K562 (cell line): ENCODE results near the gene TSPAN14. TPM values are rescaled to one million over a fixed set of nuclear protein-coding genes. Genes with fewer than 3 reads are reported as not detected.
A peak's percentile ranks its signal among the peaks of the same experiment; 100 is the strongest.

Experiments used
- ATAC-seq: fragments of 200-7000 bp; cut with Tn5 transposase; 3 replicates; pipeline ENCODE4 v1.9.1; 2020; ENCODE audit warnings: moderate library complexity
- BruUV-seq: library from RNA; stranded (reverse); fragments of 400-500 nt; replicated peaks from 2 replicates; lab custom pipeline; 2021; lab: Mats Ljungman, UMichigan
- CTCF ChIA-PET: fragments of 300-600 bp; formaldehyde crosslinking; extraction: SDS; loops from one replicate; lab custom pipeline; 2021; ENCODE audit warnings: low intra/inter-chr PET ratio; lab: Yijun Ruan, JAX
- POLR2A ChIA-PET: fragments of 300-600, 350-650 bp; sonication (Branson Sonifier 250); formaldehyde crosslinking; extraction: SDS; loops from one replicate; lab custom pipeline; 2021; ENCODE audit warnings: antibody characterized with exemption, inconsistent platforms; lab: Yijun Ruan, JAX
- DNase-seq, 4 experiments: peaks; one replicate each; pipeline versions ENCODE4 v3.0.0 to v3.0.0-alpha.2; 2011 to 2018; ENCODE audit warnings: low spot score in 3 of 4, mixed read lengths in 3 of 4; ENCODE audit errors: extremely low read depth in 1 of 4
- FAIRE-seq: peaks from 2 replicates; lab custom pipeline; 2011; peaks lifted over from hg19 to GRCh38; lab: Jason Lieb, UNC
- H2AFZ ChIP-seq: 2 replicates; pipeline ENCODE4 v1.6.0; 2011; ENCODE audit warnings: low read depth, low read length, control low read depth, inconsistent platforms
- H3K27ac ChIP-seq: fragments of 200-600 bp; 3 replicates; pipeline ENCODE4 v1.8.0; 2011; ENCODE audit warnings: low read depth, mild to moderate bottlenecking, control low read depth, inconsistent platforms, low read length, moderate library complexity, mixed read lengths; ENCODE audit errors: extremely low read depth
- H3K27me3 ChIP-seq, 2 experiments: fragments of 300-600 bp in 1 of 2; 2 replicates in 1 of 2; 3 replicates in 1 of 2; pipeline versions ENCODE4 v1.6.0 to v1.8.0; 2011; ENCODE audit warnings: inconsistent platforms in 2 of 2, low read length in 2 of 2, mild to moderate bottlenecking in 1 of 2, mixed read lengths in 1 of 2, moderate library complexity in 1 of 2; ENCODE audit not compliant: control insufficient read depth in 2 of 2, insufficient read depth in 2 of 2
- H3K36me3 ChIP-seq: fragments of 300-600 bp; 3 replicates; pipeline ENCODE4 v1.8.0; 2011; ENCODE audit warnings: mild to moderate bottlenecking, low read length, inconsistent platforms; ENCODE audit not compliant: control insufficient read depth, insufficient read depth
- H3K4me1 ChIP-seq, 2 experiments: fragments of 200-600 bp in 1 of 2; replicated peaks in 1 of 2; 2 replicates in 1 of 2; 3 replicates in 1 of 2; pipeline versions ENCODE4 v1.5.1 to v1.8.0; 2011; ENCODE audit warnings: inconsistent platforms in 2 of 2, low read length in 2 of 2, mild to moderate bottlenecking in 1 of 2, mixed read lengths in 1 of 2, moderate library complexity in 1 of 2; ENCODE audit not compliant: control insufficient read depth in 2 of 2, insufficient read depth in 2 of 2
- H3K4me2 ChIP-seq: 2 replicates; pipeline ENCODE4 v1.6.1; 2011; ENCODE audit warnings: low read length, control low read depth, inconsistent platforms, mixed read lengths; ENCODE audit not compliant: insufficient read depth
- H3K4me3 ChIP-seq: fragments of 200-600 bp; sonication (generic), shearing (Covaris generic); 2 replicates; pipeline ENCODE4 v1.5.1; 2016; ENCODE audit warnings: control low read depth, inconsistent platforms
- H3K79me2 ChIP-seq: fragments of 200-600 bp; 3 replicates; pipeline ENCODE4 v1.8.0; 2011; ENCODE audit warnings: low read length, inconsistent platforms; ENCODE audit not compliant: control insufficient read depth, insufficient read depth
- H3K9ac ChIP-seq, 2 experiments: 2 replicates each; pipeline versions ENCODE4 v1.6.0 to v1.6.1; 2011; ENCODE audit warnings: low read depth in 2 of 2, low read length in 2 of 2, control low read depth in 1 of 2, inconsistent platforms in 1 of 2, mild to moderate bottlenecking in 1 of 2, mixed read lengths in 1 of 2; ENCODE audit not compliant: insufficient read depth in 1 of 2
- H3K9me1 ChIP-seq: one replicate; pipeline ENCODE4 v1.6.0; 2011; ENCODE audit warnings: inconsistent platforms, mild to moderate bottlenecking, low read length, moderate library complexity; ENCODE audit not compliant: control insufficient read depth, insufficient read depth
- H3K9me3 ChIP-seq: replicated peaks from 2 replicates; pipeline ENCODE4 v1.5.1; 2011; ENCODE audit warnings: low read depth, low read length, inconsistent platforms; ENCODE audit not compliant: control insufficient read depth, insufficient read depth
- H4K20me1 ChIP-seq: replicated peaks from 2 replicates; pipeline ENCODE4 v1.6.1; 2011; ENCODE audit warnings: low read length, inconsistent platforms, mixed read lengths; ENCODE audit not compliant: control insufficient read depth, insufficient read depth
- ARHGAP35 ChIP-seq: fragments of 450-650 bp; IDR thresholded peaks from 2 replicates; pipeline ENCODE4 v1.6.1; 2018; ENCODE audit not compliant: partially characterized antibody
- DMBX1 ChIP-seq: fragments of 250-450 bp; sonication (Bioruptor Pico); IDR thresholded peaks from 2 replicates; pipeline ENCODE4 v1.8.0; 2022; ENCODE audit warnings: inconsistent platforms, mild to moderate bottlenecking, moderate library complexity, borderline replicate concordance
- FOSL1 ChIP-seq: fragments of 200-800 bp; sonication (Bioruptor generic); conservative IDR thresholded peaks from 2 replicates; pipeline ENCODE4 v1.6.1; 2016; ENCODE audit warnings: missing genetic modification characterization, missing compliant biosample characterization
- HOMEZ ChIP-seq: fragments of 250-450 bp; sonication (Bioruptor Pico); IDR thresholded peaks from 2 replicates; pipeline ENCODE4 v1.4.0; 2020; ENCODE audit warnings: mild to moderate bottlenecking, moderate library complexity
- KAT7 ChIP-seq: sonication (generic); formaldehyde crosslinking; IDR thresholded peaks from 2 replicates; pipeline ENCODE4 v1.8.0; 2022; ENCODE audit warnings: missing genetic modification reagents, mild to moderate bottlenecking, borderline replicate concordance
- POU5F1 ChIP-seq: fragments of 150-350 bp; IDR thresholded peaks from 2 replicates; pipeline ENCODE4 v1.6.1; 2014; ENCODE audit warnings: borderline replicate concordance, low read length, low read depth, mild to moderate bottlenecking; ENCODE audit not compliant: partially characterized antibody
- TAF9B ChIP-seq: fragments of 450-650 bp; IDR thresholded peaks from 2 replicates; pipeline ENCODE4 v1.6.1; 2018; ENCODE audit warnings: mild to moderate bottlenecking; ENCODE audit not compliant: partially characterized antibody
- XRCC4 ChIP-seq: IDR thresholded peaks from one replicate; pipeline ENCODE4 v1.6.1; 2011; ENCODE audit not compliant: insufficient read depth, insufficient read length; ENCODE audit errors: extremely low read depth
- ZNF282 ChIP-seq: sonication (generic); formaldehyde crosslinking; IDR thresholded peaks from 2 replicates; pipeline ENCODE4 v1.8.1; 2023; ENCODE audit warnings: missing genetic modification reagents
- WGBS: fragments of 100-300 bp; shearing (Covaris generic); methylation state at CpG from one replicate; pipeline ENCODE4 v1.1.6; 2016; ENCODE audit warnings: low coverage, mixed read lengths; ENCODE audit not compliant: insufficient coverage; ENCODE audit errors: missing lambda C conversion rate; 5-methylcytosine and 5-hydroxymethylcytosine counted together
- in situ Hi-C: fragments of 300-500 bp; cut with MboI; formaldehyde crosslinking; loops from 4 replicates; pipeline ENCODE4 v1.15.0; 2018; ENCODE audit warnings: inconsistent platforms, mixed read lengths
- intact Hi-C: fragments of 100-400 bp; cut with micrococcal nuclease; formaldehyde crosslinking; loops from 2 replicates; pipeline ENCODE4 v1.14.2; 2022
- polyA plus RNA-seq, 8 experiments: library from polyadenylated mRNA; depleted of rRNA in 4 of 8; stranded (reverse) in 5 of 8; unstranded in 3 of 8; fragments of >200 nt; fragmentation: Nextera tagmentation in 2 of 8; fragmentation: Illumina TruSeq in 1 of 8; extraction: Ambion mirVana in 2 of 8; extraction: Trizol in 1 of 8; gene quantifications; 2 replicates each; pipeline versions ENCODE4 v1.2.1 to v1.2.3, GENCODE V29; 2011 to 2014; ENCODE audit warnings: inconsistent platforms in 1 of 8, missing spikeins in 1 of 8
- total RNA-seq, 7 experiments: library from RNA; depleted of rRNA in 6 of 7; stranded (reverse); fragments of >200 nt in 6 of 7; fragmentation: Illumina TruSeq in 2 of 7; extraction: Trizol in 2 of 7; gene quantifications; 2 replicates each; pipeline versions ENCODE4 v1.2.1 to v1.2.3, GENCODE V29; 2011 to 2021; ENCODE audit warnings: low replicate concordance in 1 of 7
- TF ChIP-seq, protein P1 (sequence below): fragments of 250-450 bp; sonication (Bioruptor Pico); IDR thresholded peaks from 2 replicates; pipeline ENCODE4 v1.4.0; 2020

The TSPAN14 gene
- total and polyA plus RNA-seq, 9 of the 15 experiments (the other 6 are each of a cell fraction or from before 2014, with no cell fraction given): 5.8 to 92.9 (median 23.3) TPM

GRCh38 chr10:80552151-80552646, 98.1 kb downstream of the TSPAN14 start:
- Histone ChIP-seq H4K20me1 (no peaks in the 10 kb centered on the region), H3K9me3 (no peaks in the 10 kb centered on the region), H3K36me3 (no peaks in the 10 kb centered on the region), H3K9ac (no peak overlapping the region), H3K27me3 (peaks cover 25 to 47% of the 10 kb centered on the region in 2 experiments), H3K4me3 (no peak overlapping the region), H3K4me1 (no peaks in the 10 kb centered on the region), H3K79me2 (no peaks in the 10 kb centered on the region), H3K27ac (no peak overlapping the region), H3K9me1 (no peaks in the 10 kb centered on the region), H2AFZ (no peak overlapping the region), H3K4me2 (no peak overlapping the region)
- CTCF ChIA-PET: no interaction called here
- in situ Hi-C loops: no loop called here
- intact Hi-C loops: no loop called here
- no peak for FAIRE-seq
- WGBS: 0% methylated on average over 5 of the region's 5 CpGs
- BruUV-seq: no TSS peak
- DNase-seq: no peak
- peak; percentile 56 for ATAC-seq
- TF ChIP-seq ZNF282 (CRISPR knock-in tag) (no peak), TAF9B (no peak), DMBX1 (CRISPR knock-in tag) (no peak), HOMEZ (CRISPR knock-in tag) (no peak), POU5F1 (no peak), XRCC4 (no peak), ARHGAP35 (no peak), KAT7 (CRISPR knock-in tag) (no peak), FOSL1 (no peak)
- TF ChIP-seq, protein P1, sequence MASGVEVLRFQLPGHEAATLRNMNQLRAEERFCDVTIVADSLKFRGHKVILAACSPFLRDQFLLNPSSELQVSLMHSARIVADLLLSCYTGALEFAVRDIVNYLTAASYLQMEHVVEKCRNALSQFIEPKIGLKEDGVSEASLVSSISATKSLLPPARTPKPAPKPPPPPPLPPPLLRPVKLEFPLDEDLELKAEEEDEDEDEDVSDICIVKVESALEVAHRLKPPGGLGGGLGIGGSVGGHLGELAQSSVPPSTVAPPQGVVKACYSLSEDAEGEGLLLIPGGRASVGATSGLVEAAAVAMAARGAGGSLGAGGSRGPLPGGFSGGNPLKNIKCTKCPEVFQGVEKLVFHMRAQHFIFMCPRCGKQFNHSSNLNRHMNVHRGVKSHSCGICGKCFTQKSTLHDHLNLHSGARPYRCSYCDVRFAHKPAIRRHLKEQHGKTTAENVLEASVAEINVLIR: no peak
- POLR2A ChIA-PET: interaction anchor here (0.7 kb wide), 1 partner anchor 53 kb away, joined by 3 read pairs; no protein-coding TSS in a partner anchor
